Gastroesophageal sphincter (tissue), 4 donors: ENCODE measurements around the gene POLR3G. TPM values are rescaled to one million over a fixed set of nuclear protein-coding genes. Genes with fewer than 3 reads are reported as not detected.

Experiments
- ATAC-seq: fragments of 150-250 bp; one replicate; pipeline ENCODE4 v1.9.1; 2016; ENCODE audit warnings: mild to moderate bottlenecking, moderate library complexity
- H3K27ac ChIP-seq, 4 donors: fragments of 200-600 bp; sonication (generic) in 3 of 4; 1 replicate in 3 of 4; 2 replicates in 1 of 4; pipeline ENCODE4 v1.5.1; 2016 to 2019
- H3K27me3 ChIP-seq: fragments of 200-600 bp; sonication (generic); one replicate; pipeline ENCODE4 v1.5.1; 2019
- H3K36me3 ChIP-seq, 2 donors: fragments of 200-600 bp; sonication (generic); one replicate each; pipeline ENCODE4 v1.5.1; 2019; ENCODE audit warnings: control low read depth in 1 of 2
- H3K4me1 ChIP-seq, 3 donors: fragments of 200-600 bp; sonication (generic); 1 replicate in 2 of 3; 2 replicates in 1 of 3; pipeline ENCODE4 v1.5.1; 2016 to 2019; ENCODE audit warnings: control low read depth in 2 of 3
- H3K4me3 ChIP-seq, 2 donors: fragments of 200-600 bp; sonication (generic); one replicate each; pipeline ENCODE4 v1.5.1; 2019; ENCODE audit warnings: mild to moderate bottlenecking in 1 of 2, moderate library complexity in 1 of 2
- H3K9me3 ChIP-seq, 3 donors: fragments of 200-600 bp; sonication (generic); one replicate each; pipeline ENCODE4 v1.5.1; 2017 to 2019; ENCODE audit warnings: control low read depth in 2 of 3
- CTCF ChIP-seq, 4 experiments: fragments of 200-600 bp in 2 of 4; fragments of 450-650 bp in 2 of 4; sonication (generic) in 1 of 4; IDR thresholded peaks; one replicate each; pipeline ENCODE4 v1.5.1; 2017 to 2019; ENCODE audit warnings: antibody characterized with exemption in 4 of 4, mild to moderate bottlenecking in 2 of 4, moderate library complexity in 2 of 4
- EP300 ChIP-seq: sonication (generic); formaldehyde crosslinking; IDR thresholded peaks from one replicate; pipeline ENCODE4 v1.6.1; 2017; ENCODE audit warnings: antibody characterized with exemption, mild to moderate bottlenecking
- POLR2A ChIP-seq, 2 donors: fragments of 450-650 bp; IDR thresholded peaks; one replicate each; pipeline ENCODE4 v1.6.1; 2017; ENCODE audit warnings: antibody characterized with exemption in 2 of 2, mild to moderate bottlenecking in 2 of 2, moderate library complexity in 1 of 2
- POLR2AphosphoS5 ChIP-seq: sonication (generic); formaldehyde crosslinking; IDR thresholded peaks from one replicate; pipeline ENCODE4 v1.6.1; 2017; ENCODE audit warnings: antibody characterized with exemption
- WGBS, 2 donors: methylation state at CpG; one replicate each; pipeline ENCODE4 v1.1.5; 2018; ENCODE audit warnings: low coverage in 1 of 2; 5-methylcytosine and 5-hydroxymethylcytosine counted together
- total RNA-seq, 4 donors: library from RNA; depleted of rRNA; stranded (reverse); fragments of >200 nt; gene quantifications; one replicate each; pipeline ENCODE4 v1.1.0, GENCODE V29; 2016

The POLR3G gene
- total RNA-seq, 4 donors from 2014 or later = 0.67 to 2.8 (median 1.3) TPM

GRCh38 chr5:90529194-90529938, 54.7 kb downstream of the POLR3G start, which contains the start of gene LYSMD3:
LYSMD3 (minus strand) TSS chr5:90529584; CDS start chr5:90525289, 4,295 bp downstream.
- peak within 1 kb of the TSS; percentile 84 to 98 (median 94) for H3K27ac ChIP-seq
- ATAC-seq = peak; percentile 99
- peaks cover 3 to 39% (median 15%) of the 10 kb centered on the region in 3 donors for H3K4me1 ChIP-seq
- H3K27me3 ChIP-seq = peaks cover 6% of the 10 kb centered on the region
- peak within 1 kb of the TSS; percentile 83 to 88 for H3K4me3 ChIP-seq
- no peaks in the 10 kb centered on the region for H3K9me3 ChIP-seq
- TF ChIP-seq CTCF (IDR thresholded peaks at IDR 0.05) = no peak
- TF ChIP-seq EP300 = no peak
- peak; percentile 70 for TF ChIP-seq POLR2A (IDR thresholded peaks at IDR 0.05)
- TF ChIP-seq POLR2AphosphoS5 = peak; percentile 98
- H3K36me3 ChIP-seq = peaks cover 0 to 10% of the 10 kb centered on the region in 2 donors
- no CpG with 5 or more reads among the region's 64 CpGs for WGBS, 2 donors

GRCh38 chr5:90529939-90530677, 55.4 kb downstream of the POLR3G start:
- 2 to 3% methylated on average over 7 to 8 of the region's 13 CpGs for WGBS, 2 donors

GRCh38 chr5:90530736-90531487, 56.2 kb downstream of the POLR3G start:
- Histone ChIP-seq H3K27ac (no peak overlapping the region), H3K9me3 (no peaks in the 10 kb centered on the region), H3K4me1 (peaks cover 3 to 39% (median 15%) of the 10 kb centered on the region in 3 donors), H3K36me3 (no peaks in the 10 kb centered on the region), H3K4me3 (peak overlapping the region; percentile 83 to 88), H3K27me3 (peaks cover 7% of the 10 kb centered on the region)
- no peak for TF ChIP-seq POLR2AphosphoS5
- TF ChIP-seq POLR2A (IDR thresholded peaks at IDR 0.05) = no peak
- TF ChIP-seq CTCF (IDR thresholded peaks at IDR 0.05) = no peak
- no peak for TF ChIP-seq EP300
- no peak for ATAC-seq
- 38 to 41% methylated on average over 8 to 9 of the region's 9 CpGs for WGBS, 2 donors

More at GRCh38 chr5:90529939-90530677, 55.4 kb downstream of the POLR3G start:
- peak; percentile 77 for ATAC-seq
- peak overlapping the region; percentile 64 to 98 (median 94) for H3K27ac ChIP-seq
- peak; percentile 67 to 83 (median 72) for TF ChIP-seq CTCF (IDR thresholded peaks at IDR 0.05)
- no peak for TF ChIP-seq POLR2AphosphoS5
- no peak for TF ChIP-seq POLR2A (IDR thresholded peaks at IDR 0.05)
- TF ChIP-seq EP300 = no peak
- peaks cover 3 to 39% (median 15%) of the 10 kb centered on the region in 3 donors for H3K4me1 ChIP-seq
- no peaks in the 10 kb centered on the region for H3K9me3 ChIP-seq
- peaks cover 0 to 3% of the 10 kb centered on the region in 2 donors for H3K36me3 ChIP-seq
- peaks cover 7% of the 10 kb centered on the region for H3K27me3 ChIP-seq
- H3K4me3 ChIP-seq = peak overlapping the region; percentile 83 to 88

- no peak overlapping the region for H3K27ac ChIP-seq
- no peaks in the 10 kb centered on the region for H3K9me3 ChIP-seq
- no peaks in the 10 kb centered on the region for H3K36me3 ChIP-seq
- no peak for TF ChIP-seq POLR2AphosphoS5
- TF ChIP-seq CTCF (IDR thresholded peaks at IDR 0.05) = no peak
- no peak for TF ChIP-seq POLR2A (IDR thresholded peaks at IDR 0.05)
- no peak for TF ChIP-seq EP300
- H3K4me1 ChIP-seq = peaks cover 3 to 11% (median 7%) of the 10 kb centered on the region in 3 donors
- no peak overlapping the region for H3K4me3 ChIP-seq
- ATAC-seq = no peak
- 40 to 50% methylated on average over 3 of the region's 3 CpGs for WGBS, 2 donors
- H3K27me3 ChIP-seq = peaks cover 7% of the 10 kb centered on the region
These were observed 59.1 kb downstream of the POLR3G start for GRCh38 chr5:90533794-90534193.
